Measurements from ENCODE around the gene OBSL1.

The OBSL1 gene

DNA sequence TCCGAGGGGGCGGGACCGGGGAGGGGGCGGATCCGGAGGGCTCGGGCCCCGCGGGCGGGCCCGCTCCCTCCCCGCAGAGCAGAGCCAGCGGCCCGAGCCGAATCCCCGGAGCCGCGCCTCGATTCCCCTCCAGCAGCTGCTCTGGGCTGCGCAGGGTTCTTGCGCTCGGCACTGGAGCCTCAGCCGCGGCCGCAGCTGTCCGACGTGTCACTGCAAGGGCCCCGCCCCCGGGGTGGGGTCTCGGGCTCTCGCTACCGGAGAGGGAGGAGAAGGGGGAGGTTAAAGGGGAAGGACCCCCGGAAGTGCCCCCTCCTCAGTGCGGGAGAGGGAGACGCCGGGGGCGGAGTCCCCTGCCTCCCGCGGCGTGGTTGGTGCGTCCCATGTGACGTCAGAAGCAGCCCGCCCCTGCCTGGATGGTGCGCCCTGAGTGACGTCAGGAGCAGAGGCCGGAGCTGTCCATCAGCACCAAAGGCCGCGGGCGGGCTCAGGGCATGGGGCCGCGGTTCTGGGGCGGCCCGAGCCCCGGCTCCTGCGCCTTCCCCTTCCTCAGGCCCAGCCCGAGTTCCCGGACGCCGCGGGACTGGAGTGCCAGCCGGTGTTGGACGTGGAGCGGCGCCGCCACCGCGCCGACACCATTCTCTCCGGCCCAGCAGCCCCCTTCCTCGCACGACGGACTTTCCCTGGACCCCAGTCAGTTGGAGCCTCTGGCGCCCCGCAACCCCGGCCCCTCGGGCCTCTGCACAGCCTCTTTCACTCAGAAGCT is 27.6 kb downstream of the OBSL1 start, which contains the start of the genes CHPF and TMEM198:
Gene CHPF (minus strand): TSS at position 214 of the 763 bp plus-strand sequence. CDS start 271 bp downstream, outside the sequence.
Gene TMEM198 (plus strand): TSS at position 433 of the 763 bp plus-strand sequence. CDS start 700 bp downstream, outside the sequence.
- TF ChIP-seq SPI1 (IDR thresholded peaks at IDR 0.05; ENCODE audit: low read depth, low read length): no peak
- no peak for TF ChIP-seq PAX5 (IDR thresholded peaks at IDR 0.05; ENCODE audit: insufficient read depth, low read length, severe bottlenecking)
- TF ChIP-seq POLR2A (IDR thresholded peaks at IDR 0.05; ENCODE audit: low read depth, low read length): no peak
- TF ChIP-seq POLR2AphosphoS5 (IDR thresholded peaks at IDR 0.05; ENCODE audit: low read depth, low read length): no peak
- no peak for TF ChIP-seq POU2F2 (IDR thresholded peaks at IDR 0.05; ENCODE audit: low read depth, low read length)
- no peak for TF ChIP-seq TAF1 (IDR thresholded peaks at IDR 0.05; ENCODE audit: low read depth, low read length)
- FAIRE-seq (peak; percentile 97), DNase-seq (ENCODE audit: insufficient read length, low spot score) (peak; percentile 99)

DNA sequence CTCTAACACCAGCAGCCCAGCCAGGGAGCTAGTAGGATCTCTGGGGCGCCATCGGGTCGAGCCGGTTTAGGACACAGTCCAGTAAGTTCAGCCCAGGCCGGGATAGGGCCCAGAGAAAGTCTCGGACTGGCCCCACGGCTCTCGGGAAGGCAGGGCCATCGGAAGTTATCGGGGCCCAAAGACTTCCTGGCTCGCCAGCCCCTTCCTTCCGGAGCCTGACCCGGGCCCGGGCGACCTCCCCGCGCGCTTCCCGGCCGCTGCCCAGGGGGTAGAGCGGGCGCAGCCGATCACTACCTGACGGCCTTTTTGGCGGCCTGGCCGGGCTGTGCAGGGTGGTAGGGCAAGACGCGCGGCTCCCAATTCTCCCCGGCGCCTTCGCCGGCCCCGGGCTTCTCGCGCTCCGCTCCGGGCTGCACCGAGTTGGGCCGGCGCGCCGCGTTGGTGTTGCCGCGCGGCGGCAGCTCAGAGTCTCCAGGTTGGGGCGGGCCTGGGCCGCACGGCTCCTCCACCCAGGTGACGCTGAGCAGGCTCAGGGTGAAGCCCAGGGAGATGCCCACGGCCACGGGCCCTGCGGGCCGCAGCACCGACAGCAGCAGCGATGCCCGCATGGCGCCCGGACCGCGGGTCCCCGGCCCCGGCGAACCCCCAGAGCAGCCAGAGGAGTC is 28.3 kb downstream of the OBSL1 start:
- peak; percentile 56 for DNase-seq (ENCODE audit: insufficient read length, low spot score)
- no peak for TF ChIP-seq TAF1 (IDR thresholded peaks at IDR 0.05; ENCODE audit: low read depth, low read length)
- no peak for TF ChIP-seq SPI1 (IDR thresholded peaks at IDR 0.05; ENCODE audit: low read depth, low read length)
- no peak for TF ChIP-seq POLR2A (IDR thresholded peaks at IDR 0.05; ENCODE audit: low read depth, low read length)
- TF ChIP-seq PAX5 (IDR thresholded peaks at IDR 0.05; ENCODE audit: insufficient read depth, low read length, severe bottlenecking): no peak
- no peak for TF ChIP-seq POLR2AphosphoS5 (IDR thresholded peaks at IDR 0.05; ENCODE audit: low read depth, low read length)
- no peak for TF ChIP-seq POU2F2 (IDR thresholded peaks at IDR 0.05; ENCODE audit: low read depth, low read length)
- peak; percentile 67 for FAIRE-seq

DNA sequence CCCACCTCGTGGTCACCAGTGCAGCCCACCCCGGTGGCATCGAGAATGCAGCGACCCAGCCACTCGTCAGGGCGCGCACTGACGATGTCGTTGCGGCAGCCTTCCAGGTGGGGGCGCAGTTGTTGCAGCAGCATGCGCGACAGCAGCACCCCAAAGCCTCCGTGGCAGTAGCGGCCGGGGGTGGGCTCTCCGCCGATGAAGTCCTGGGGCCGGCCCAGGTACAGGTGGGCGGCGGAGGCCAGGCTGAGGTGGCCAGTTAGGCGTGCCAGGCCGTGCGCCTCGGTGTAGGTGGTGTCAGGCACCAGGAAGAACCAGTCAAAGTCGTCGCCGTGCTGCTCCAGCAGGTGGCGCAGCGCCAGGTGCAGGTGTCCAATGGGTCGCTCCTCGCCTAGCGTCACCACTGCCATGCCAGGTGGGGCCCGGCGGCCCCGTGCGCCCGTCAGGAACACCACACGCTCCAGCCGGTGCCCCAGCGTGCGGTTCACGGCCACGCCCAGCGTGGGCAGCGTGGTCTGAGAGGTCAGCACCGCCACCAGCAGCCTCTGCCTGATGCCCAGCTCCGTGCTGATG is 29.6 kb downstream of the OBSL1 start:
- FAIRE-seq (peak; percentile 100), DNase-seq (ENCODE audit: insufficient read length, low spot score) (peak; percentile 93)
- TF ChIP-seq PAX5 (IDR thresholded peaks at IDR 0.05; ENCODE audit: insufficient read depth, low read length, severe bottlenecking) (no peak), SPI1 (IDR thresholded peaks at IDR 0.05; ENCODE audit: low read depth, low read length) (no peak), POLR2AphosphoS5 (IDR thresholded peaks at IDR 0.05; ENCODE audit: low read depth, low read length) (no peak), POU2F2 (IDR thresholded peaks at IDR 0.05; ENCODE audit: low read depth, low read length) (no peak), POLR2A (IDR thresholded peaks at IDR 0.05; ENCODE audit: low read depth, low read length) (no peak), TAF1 (IDR thresholded peaks at IDR 0.05; ENCODE audit: low read depth, low read length) (no peak)

DNA sequence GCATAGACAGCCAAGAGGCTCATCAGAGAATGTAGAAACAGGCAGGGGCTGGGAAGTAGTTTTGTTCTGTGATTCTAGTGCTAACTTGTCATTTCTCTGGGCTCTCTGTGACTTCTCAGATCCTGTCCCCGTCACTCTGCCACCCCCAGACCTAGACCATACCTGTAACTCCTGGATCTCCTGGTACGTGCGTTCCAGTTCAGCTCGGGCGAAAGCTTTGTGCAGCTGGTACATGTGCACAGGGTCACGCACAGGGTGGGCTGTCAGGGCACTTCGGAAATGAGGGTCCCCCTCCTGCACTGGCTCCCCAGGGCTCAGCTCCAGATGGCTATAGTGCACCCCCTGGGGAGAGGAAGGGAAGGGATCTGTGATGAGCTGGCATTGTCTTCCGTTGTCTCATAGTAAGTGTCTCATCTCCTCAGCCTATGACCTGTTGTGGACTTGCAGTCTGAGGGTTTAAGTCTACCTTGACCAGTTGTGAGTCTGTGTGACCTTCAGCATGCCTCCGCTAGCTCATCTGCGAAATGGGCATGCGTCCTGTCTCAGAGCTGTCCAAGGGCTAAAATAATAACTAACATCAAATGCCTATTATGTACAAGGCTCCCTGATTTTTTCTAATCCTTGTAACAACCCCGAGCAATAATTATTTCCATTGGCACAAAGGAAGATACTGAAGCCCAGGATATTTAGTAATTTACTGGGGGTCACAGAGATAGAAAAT is 30.4 kb downstream of the OBSL1 start:
- DNase-seq (ENCODE audit: insufficient read length, low spot score): no peak
- FAIRE-seq: no peak
- TF ChIP-seq SPI1 (IDR thresholded peaks at IDR 0.05; ENCODE audit: low read depth, low read length) (no peak), PAX5 (IDR thresholded peaks at IDR 0.05; ENCODE audit: insufficient read depth, low read length, severe bottlenecking) (no peak), TAF1 (IDR thresholded peaks at IDR 0.05; ENCODE audit: low read depth, low read length) (no peak), POLR2A (IDR thresholded peaks at IDR 0.05; ENCODE audit: low read depth, low read length) (no peak)

DNA sequence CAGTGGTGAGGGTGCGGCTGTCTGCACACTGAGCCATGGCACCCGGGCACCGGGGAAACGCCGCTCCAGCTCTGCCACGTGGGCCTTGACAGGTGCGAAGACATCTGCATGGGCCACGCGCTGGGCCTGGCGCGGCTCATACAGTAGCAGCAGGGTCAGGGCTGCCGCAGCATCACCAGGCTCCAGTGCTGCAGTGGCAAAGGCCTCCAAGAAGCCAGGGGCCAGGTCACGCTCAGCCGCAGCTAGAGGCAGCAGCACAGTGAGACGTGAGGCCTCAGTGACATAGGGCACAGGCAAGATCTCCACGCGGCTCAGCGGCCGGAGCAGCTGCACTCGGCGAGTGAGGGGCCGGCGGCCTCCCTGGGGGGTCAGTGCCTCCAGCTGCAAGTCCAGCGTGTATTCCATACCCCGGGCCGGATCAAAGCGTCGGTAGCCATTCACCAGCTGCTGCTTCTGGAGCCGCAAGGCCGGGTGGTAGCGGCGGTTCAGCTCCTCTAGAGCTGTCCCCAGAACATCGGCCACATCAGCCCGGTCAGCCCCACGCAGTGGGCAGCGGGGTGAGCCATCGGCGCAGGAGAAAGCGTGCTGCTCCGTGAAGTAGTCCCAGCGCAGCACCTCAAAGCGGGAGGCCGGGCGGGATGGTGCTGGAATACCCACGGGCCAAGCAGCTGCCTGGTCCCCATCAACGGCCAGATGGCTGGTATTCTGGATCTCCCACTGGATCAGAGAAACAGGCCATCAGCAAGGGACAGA is 31.2 kb downstream of the OBSL1 start:
- FAIRE-seq (no peak), DNase-seq (ENCODE audit: insufficient read length, low spot score) (no peak)
- no peak for TF ChIP-seq POU2F2 (IDR thresholded peaks at IDR 0.05; ENCODE audit: low read depth, low read length)
- no peak for TF ChIP-seq SPI1 (IDR thresholded peaks at IDR 0.05; ENCODE audit: low read depth, low read length)
- TF ChIP-seq TAF1 (IDR thresholded peaks at IDR 0.05; ENCODE audit: low read depth, low read length): no peak
- TF ChIP-seq POLR2A (IDR thresholded peaks at IDR 0.05; ENCODE audit: low read depth, low read length): no peak
- TF ChIP-seq PAX5 (IDR thresholded peaks at IDR 0.05; ENCODE audit: insufficient read depth, low read length, severe bottlenecking): no peak
- TF ChIP-seq POLR2AphosphoS5 (IDR thresholded peaks at IDR 0.05; ENCODE audit: low read depth, low read length): no peak

DNA sequence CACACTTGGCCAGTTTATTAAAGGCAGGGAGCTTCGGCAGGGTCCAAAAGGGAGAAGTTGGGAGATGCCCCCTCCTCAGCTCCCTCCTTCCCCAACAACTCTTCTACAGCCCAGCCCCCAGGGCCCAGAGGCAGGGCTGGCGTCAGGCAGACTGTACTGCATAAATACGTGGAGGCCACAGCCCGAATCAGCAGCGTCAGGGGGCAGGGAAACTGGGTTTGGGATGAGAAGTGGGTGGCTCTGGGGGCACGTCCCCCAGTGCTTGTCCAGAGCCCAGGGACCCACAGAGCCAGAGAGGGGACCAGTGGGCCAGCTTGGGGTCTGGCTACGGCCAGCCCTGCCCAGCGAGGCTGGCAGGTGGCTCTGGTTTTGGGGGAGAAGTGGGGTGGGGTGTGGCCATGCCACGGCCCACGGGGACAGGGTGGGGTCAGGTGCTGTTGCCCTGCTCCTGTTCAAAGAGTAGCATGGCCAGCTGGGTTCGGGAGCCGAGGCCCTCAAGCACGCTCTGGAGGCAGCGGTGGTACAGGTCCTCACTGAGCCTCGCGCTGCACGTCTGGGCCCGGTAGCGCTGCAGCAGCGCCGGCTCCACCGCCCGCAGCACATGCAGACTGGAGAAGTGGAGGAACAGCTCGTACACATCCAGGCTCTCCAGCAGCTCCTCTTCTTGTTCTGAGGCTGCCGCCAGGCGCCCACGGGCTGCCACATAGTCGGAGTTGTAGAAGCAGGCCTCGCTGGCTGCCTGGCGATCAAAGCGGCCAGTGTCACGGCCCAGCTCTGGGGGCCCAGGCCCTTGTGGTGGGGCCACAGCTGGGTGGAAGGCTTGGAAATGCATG is 32.2 kb downstream of the OBSL1 start:
- no peak for FAIRE-seq

DNA sequence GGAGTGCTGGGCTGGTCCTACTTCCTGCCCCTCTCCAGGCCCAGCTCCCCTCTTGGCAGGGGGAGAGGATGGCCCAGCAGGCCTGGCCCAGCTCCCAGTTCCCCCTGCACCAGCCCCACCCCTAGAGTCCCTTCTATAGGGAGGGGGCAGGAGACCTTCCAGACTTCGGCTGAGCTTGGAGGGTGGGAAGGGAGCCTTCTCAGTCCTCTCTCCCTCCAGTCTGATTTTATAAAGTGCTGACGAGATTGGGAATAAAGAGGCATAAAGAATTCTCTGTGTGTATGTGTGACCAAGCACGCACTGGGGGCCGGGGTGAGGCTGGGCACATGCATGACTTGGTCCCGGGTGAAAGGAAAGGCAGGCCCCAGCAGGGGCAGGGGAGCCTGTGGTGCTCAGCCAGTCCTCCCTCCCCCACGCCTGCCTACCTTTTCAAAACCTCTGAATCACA is 32.8 kb downstream of the OBSL1 start:
- no peak for TF ChIP-seq TAF1 (IDR thresholded peaks at IDR 0.05; ENCODE audit: low read depth, low read length)
- no peak for TF ChIP-seq PAX5 (IDR thresholded peaks at IDR 0.05; ENCODE audit: insufficient read depth, low read length, severe bottlenecking)
- TF ChIP-seq SPI1 (IDR thresholded peaks at IDR 0.05; ENCODE audit: low read depth, low read length): no peak
- TF ChIP-seq POU2F2 (IDR thresholded peaks at IDR 0.05; ENCODE audit: low read depth, low read length): no peak
- TF ChIP-seq POLR2A (IDR thresholded peaks at IDR 0.05; ENCODE audit: low read depth, low read length): no peak
- no peak for TF ChIP-seq POLR2AphosphoS5 (IDR thresholded peaks at IDR 0.05; ENCODE audit: low read depth, low read length)
- no peak for FAIRE-seq

More for the DNA sequence above, 32.2 kb downstream of the OBSL1 start:
- DNase-seq (ENCODE audit: insufficient read length, low spot score): no peak
- TF ChIP-seq POU2F2 (IDR thresholded peaks at IDR 0.05; ENCODE audit: low read depth, low read length): no peak
- no peak for TF ChIP-seq POLR2A (IDR thresholded peaks at IDR 0.05; ENCODE audit: low read depth, low read length)
- no peak for TF ChIP-seq POLR2AphosphoS5 (IDR thresholded peaks at IDR 0.05; ENCODE audit: low read depth, low read length)
- no peak for TF ChIP-seq TAF1 (IDR thresholded peaks at IDR 0.05; ENCODE audit: low read depth, low read length)
- TF ChIP-seq SPI1 (IDR thresholded peaks at IDR 0.05; ENCODE audit: low read depth, low read length): no peak
- TF ChIP-seq PAX5 (IDR thresholded peaks at IDR 0.05; ENCODE audit: insufficient read depth, low read length, severe bottlenecking): no peak

More for the DNA sequence above, 32.8 kb downstream of the OBSL1 start:
- DNase-seq (ENCODE audit: insufficient read length, low spot score): no peak

Data from GM12891 (cell line).